Subcutaneous abdominal adipose tissue (tissue), 5 donors: Measurements from ENCODE around the gene PDXK.
A peak's percentile ranks its signal among the peaks of the same experiment; 100 is the strongest.

ENCODE experiments used
- H3K27ac ChIP-seq: one replicate; pipeline ENCODE4 v1.7.0; 2013; ENCODE audit warnings: low read depth, mild to moderate bottlenecking, inconsistent platforms, low read length, moderate library complexity
- H3K27me3 ChIP-seq, 5 donors: one replicate each; pipeline ENCODE4 v1.7.0; 2013; ENCODE audit warnings: low read length in 5 of 5, inconsistent platforms in 1 of 5; ENCODE audit not compliant: control insufficient read depth in 5 of 5, insufficient read depth in 4 of 5
- H3K36me3 ChIP-seq, 5 donors: one replicate each; pipeline ENCODE4 v1.7.0; 2013; ENCODE audit warnings: low read length in 5 of 5; ENCODE audit not compliant: control insufficient read depth in 5 of 5, insufficient read depth in 5 of 5
- H3K4me1 ChIP-seq, 5 donors: one replicate each; pipeline ENCODE4 v1.7.0; 2013; ENCODE audit warnings: low read length in 5 of 5, mild to moderate bottlenecking in 3 of 5, moderate library complexity in 1 of 5; ENCODE audit not compliant: control insufficient read depth in 5 of 5, insufficient read depth in 5 of 5
- H3K4me3 ChIP-seq, 5 donors: one replicate each; pipeline ENCODE4 v1.7.0; 2013; ENCODE audit warnings: low read length in 5 of 5, low read depth in 1 of 5
- H3K9ac ChIP-seq, 5 donors: one replicate each; pipeline ENCODE4 v1.7.0; 2013; ENCODE audit warnings: low read length in 5 of 5, mild to moderate bottlenecking in 4 of 5, moderate library complexity in 3 of 5
- H3K9me3 ChIP-seq, 5 donors: one replicate each; pipeline ENCODE4 v1.7.0; 2013; ENCODE audit warnings: low read length in 5 of 5; ENCODE audit not compliant: control insufficient read depth in 5 of 5
- donor health status: healthy.
- donor health status: healthy.
- donor health status: healthy.
- donor health status: healthy.
- donor health status: healthy.

Gene PDXK

GRCh38 chr21:43721939-43722338 lies 3.0 kb downstream of the PDXK start:
- Histone ChIP-seq H3K4me3 (peak overlapping the region; percentile 86 to 97 (median 90)), H3K4me1 (peaks cover 17 to 74% (median 66%) of the 10 kb centered on the region in 5 donors), H3K36me3 (peaks cover 0 to 12% (median 9%) of the 10 kb centered on the region in 5 donors), H3K9ac (peak overlapping the region in 2 of 5 donors; percentile 46 to 62), H3K27ac (peak overlapping the region; percentile 84), H3K27me3 (no peaks in the 10 kb centered on the region), H3K9me3 (no peaks in the 10 kb centered on the region)

DNA sequence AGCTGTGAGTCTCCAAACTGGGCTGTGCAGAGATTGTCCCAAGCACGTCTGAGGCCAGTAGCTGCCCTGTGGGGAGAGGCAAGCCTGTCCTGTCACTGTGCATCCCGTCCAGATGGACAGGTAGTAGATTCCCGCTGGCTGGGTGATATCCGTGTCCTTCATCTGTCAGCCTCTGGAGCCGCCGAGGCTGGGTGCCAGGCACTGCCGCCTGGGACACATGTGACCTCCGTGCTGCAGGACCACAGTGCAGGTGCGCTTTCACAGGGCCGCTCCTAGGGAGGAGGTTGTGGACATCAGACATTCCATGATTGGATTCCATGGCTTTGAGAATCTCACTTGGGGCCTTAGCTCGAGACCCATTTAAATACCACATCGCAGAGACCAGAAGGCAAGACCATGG lies 4.7 kb downstream of the PDXK start:
- Histone ChIP-seq H3K9me3 (no peaks in the 10 kb centered on the region), H3K4me3 (no peak overlapping the region), H3K9ac (no peak overlapping the region), H3K4me1 (peaks cover 25 to 84% (median 78%) of the 10 kb centered on the region in 5 donors), H3K27ac (peak overlapping the region; percentile 30), H3K36me3 (peaks cover 0 to 12% (median 9%) of the 10 kb centered on the region in 5 donors), H3K27me3 (no peaks in the 10 kb centered on the region)

DNA sequence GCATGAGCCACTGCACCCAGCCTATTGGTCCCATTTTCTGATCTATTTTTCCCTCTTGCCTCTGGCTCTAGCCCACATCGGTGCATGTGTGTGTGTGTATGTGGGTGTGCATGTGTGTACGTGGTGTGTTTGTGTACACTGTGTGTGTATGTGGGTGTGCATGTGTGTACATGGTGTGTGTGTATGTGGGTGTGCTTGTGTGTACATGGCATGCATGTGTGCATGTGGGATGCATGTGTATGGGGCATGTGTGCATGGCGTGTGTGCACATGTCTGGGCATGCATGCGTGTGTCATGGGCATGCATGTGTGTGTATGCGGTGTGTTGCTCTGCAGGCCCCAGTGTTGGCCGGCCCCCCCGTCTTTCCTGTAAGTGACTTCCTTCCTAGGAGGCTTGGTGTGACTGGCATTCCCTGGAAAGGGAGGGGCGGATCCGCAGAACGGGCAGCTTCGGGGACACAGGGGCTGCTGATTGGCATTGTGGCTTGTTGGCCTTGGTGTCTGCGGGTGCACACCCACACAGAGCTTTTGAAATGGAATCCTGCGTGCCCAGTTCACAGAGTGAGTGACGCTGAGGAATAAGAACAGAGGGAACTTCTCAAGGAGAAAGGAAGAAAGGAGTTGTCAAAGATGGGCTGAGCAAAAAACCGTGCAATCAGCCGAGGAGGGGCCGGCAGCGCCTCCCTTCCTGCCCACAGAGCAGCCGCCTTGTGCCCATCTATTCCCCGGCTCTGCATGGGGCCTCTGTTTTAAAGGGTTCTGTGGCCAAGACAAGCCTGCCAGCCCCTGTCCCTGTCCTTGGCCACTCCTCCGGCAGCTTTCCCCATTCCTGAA lies 8.0 kb downstream of the PDXK start:
- peak overlapping the region; percentile 99 for H3K27ac ChIP-seq
- no peaks in the 10 kb centered on the region for H3K9me3 ChIP-seq
- H3K4me3 ChIP-seq: peak overlapping the region; percentile 6 to 65 (median 42)
- no peaks in the 10 kb centered on the region for H3K27me3 ChIP-seq
- peaks cover 18 to 93% (median 73%) of the 10 kb centered on the region in 5 donors for H3K4me1 ChIP-seq
- peak overlapping the region in 4 of 5 donors; percentile 57 to 70 (median 63) for H3K9ac ChIP-seq
- peaks cover 0 to 20% (median 9%) of the 10 kb centered on the region in 5 donors for H3K36me3 ChIP-seq

GRCh38 chr21:43727519-43728153 lies 8.7 kb downstream of the PDXK start:
- H3K27me3 ChIP-seq: no peaks in the 10 kb centered on the region
- no peaks in the 10 kb centered on the region for H3K9me3 ChIP-seq
- peak overlapping the region; percentile 57 to 70 (median 63) for H3K9ac ChIP-seq
- peak overlapping the region; percentile 99 for H3K27ac ChIP-seq
- H3K4me3 ChIP-seq: peak overlapping the region; percentile 36 to 65 (median 59)
- peaks cover 0 to 24% (median 9%) of the 10 kb centered on the region in 5 donors for H3K36me3 ChIP-seq
- H3K4me1 ChIP-seq: peaks cover 18 to 93% (median 72%) of the 10 kb centered on the region in 5 donors

GRCh38 chr21:43728154-43728466 lies 9.2 kb downstream of the PDXK start:
- H3K4me1 ChIP-seq: peaks cover 18 to 96% (median 75%) of the 10 kb centered on the region in 5 donors
- no peaks in the 10 kb centered on the region for H3K27me3 ChIP-seq
- peak overlapping the region; percentile 54 to 70 (median 63) for H3K9ac ChIP-seq

GRCh38 chr21:43728467-43729390 lies 9.8 kb downstream of the PDXK start:
- Histone ChIP-seq H3K4me3 (peak overlapping the region; percentile 52 to 65 (median 59)), H3K27ac (peak overlapping the region; percentile 99)

More at GRCh38 chr21:43728154-43728466, 9.2 kb downstream of the PDXK start:
- no peaks in the 10 kb centered on the region for H3K9me3 ChIP-seq
- peaks cover 0 to 24% (median 9%) of the 10 kb centered on the region in 5 donors for H3K36me3 ChIP-seq
- H3K27ac ChIP-seq: peak overlapping the region; percentile 99
- peak overlapping the region; percentile 52 to 65 (median 59) for H3K4me3 ChIP-seq

DNA sequence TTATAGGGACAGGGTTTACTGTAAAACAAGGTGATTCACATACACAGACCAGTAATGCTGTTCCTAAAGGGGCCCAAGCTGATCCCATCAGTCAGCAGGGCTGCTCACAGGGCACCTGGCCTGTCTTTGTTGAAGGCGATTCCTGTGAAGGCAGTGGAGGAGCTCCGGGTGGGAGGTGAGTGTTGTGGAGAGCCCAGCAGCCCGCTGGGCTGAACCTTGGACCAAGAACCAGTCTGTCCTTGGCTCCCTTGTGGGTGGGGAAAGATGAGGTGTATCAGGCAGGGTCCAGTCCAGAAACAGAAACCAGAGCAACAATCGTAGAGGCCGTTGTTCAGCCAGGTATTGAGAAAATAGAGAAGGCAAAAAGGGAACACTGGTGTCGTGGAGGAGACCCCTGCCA lies 12.5 kb downstream of the PDXK start:
- Histone ChIP-seq H3K36me3 (peaks cover 0 to 33% (median 9%) of the 10 kb centered on the region in 5 donors), H3K27ac (peak overlapping the region; percentile 99), H3K27me3 (no peaks in the 10 kb centered on the region), H3K9me3 (no peaks in the 10 kb centered on the region), H3K4me1 (peaks cover 14 to 98% (median 78%) of the 10 kb centered on the region in 5 donors), H3K4me3 (no peak overlapping the region), H3K9ac (peak overlapping the region in 2 of 5 donors; percentile 30 to 63)

More at GRCh38 chr21:43728467-43729390, 9.8 kb downstream of the PDXK start:
- Histone ChIP-seq H3K4me1 (peaks cover 18 to 98% (median 77%) of the 10 kb centered on the region in 5 donors), H3K9me3 (no peaks in the 10 kb centered on the region), H3K27me3 (no peaks in the 10 kb centered on the region), H3K36me3 (peaks cover 0 to 20% (median 6%) of the 10 kb centered on the region in 5 donors), H3K9ac (peak overlapping the region; percentile 54 to 70 (median 63))

DNA sequence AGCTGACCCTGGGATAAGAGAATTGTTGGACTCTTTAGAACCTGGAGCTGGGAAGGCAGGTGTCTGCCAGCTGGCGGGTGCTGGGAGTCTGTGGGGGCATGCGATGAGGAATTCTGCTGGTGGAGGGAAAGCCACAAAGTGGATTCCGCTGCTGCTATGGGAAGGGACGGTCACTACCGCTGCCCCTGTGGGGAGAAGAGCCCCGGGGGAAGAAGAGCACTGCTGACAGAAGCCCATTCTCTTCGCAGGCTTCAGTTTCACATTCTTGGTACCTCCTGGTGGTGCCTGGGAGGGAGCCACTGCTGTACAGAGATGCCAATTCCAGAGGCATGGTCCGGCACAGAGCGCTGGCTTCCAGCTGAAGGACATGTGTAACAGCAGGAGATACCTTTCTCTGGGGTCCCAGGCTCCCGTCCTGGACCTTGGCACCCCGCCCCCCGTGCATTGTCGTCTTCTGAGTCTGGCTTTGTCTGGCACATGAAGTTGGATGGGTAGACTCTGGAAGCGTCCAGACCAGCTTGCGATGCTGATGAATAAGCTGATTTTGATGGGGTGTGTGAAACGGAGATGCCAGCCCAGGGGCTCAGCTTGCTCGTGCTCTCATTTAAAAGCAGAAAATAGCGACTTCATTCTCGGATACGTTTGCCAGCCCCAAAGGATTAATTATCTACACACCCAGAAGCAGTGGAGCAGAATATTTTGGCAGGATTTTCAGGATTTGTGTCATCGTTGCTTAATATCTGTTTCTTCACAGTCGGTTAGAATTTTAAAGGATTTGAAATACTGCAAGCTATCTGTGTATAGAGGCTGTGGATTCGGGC lies 13.2 kb downstream of the PDXK start:
- Histone ChIP-seq H3K4me3 (no peak overlapping the region), H3K9ac (peak overlapping the region in 3 of 5 donors; percentile 28 to 63 (median 30)), H3K9me3 (no peaks in the 10 kb centered on the region), H3K36me3 (peaks cover 0 to 39% (median 9%) of the 10 kb centered on the region in 5 donors), H3K27ac (peak overlapping the region; percentile 99), H3K27me3 (no peaks in the 10 kb centered on the region), H3K4me1 (peaks cover 9 to 98% (median 74%) of the 10 kb centered on the region in 5 donors)

GRCh38 chr21:43733060-43733459 lies 14.1 kb downstream of the PDXK start:
- H3K27me3 ChIP-seq: no peaks in the 10 kb centered on the region
- H3K36me3 ChIP-seq: peaks cover 0 to 48% (median 13%) of the 10 kb centered on the region in 5 donors
- no peaks in the 10 kb centered on the region for H3K9me3 ChIP-seq
- peak overlapping the region in 2 of 5 donors; percentile 21 to 35 for H3K9ac ChIP-seq
- peaks cover 4 to 98% (median 68%) of the 10 kb centered on the region in 5 donors for H3K4me1 ChIP-seq
- H3K4me3 ChIP-seq: no peak overlapping the region
- H3K27ac ChIP-seq: peak overlapping the region; percentile 84
